Gastrocnemius medialis (tissue), 4 donors: ENCODE data around the gene VWA3B. TPM values are rescaled to one million over a fixed set of nuclear protein-coding genes. Genes with fewer than 3 reads are reported as not detected.

ENCODE experiments used
- ATAC-seq, 2 donors: fragments of 150-250 bp; one replicate each; pipeline ENCODE4 v1.9.1; 2016
- DNase-seq, 2 donors: peaks; one replicate each; pipeline ENCODE4 v3.0.0-alpha.2; 2019
- H3K27ac ChIP-seq, 4 donors: fragments of 200-600 bp; sonication (generic); 1 replicate in 1 of 4; 2 replicates in 3 of 4; pipeline ENCODE4 v1.5.1; 2016 to 2018; ENCODE audit warnings: mild to moderate bottlenecking in 2 of 4, moderate library complexity in 1 of 4
- H3K27me3 ChIP-seq, 3 donors: fragments of 200-600 bp; sonication (generic) in 2 of 3; 1 replicate in 1 of 3; 2 replicates in 2 of 3; pipeline versions ENCODE4 v1.5.1 to v1.6.0; 2016 to 2019; ENCODE audit warnings: mild to moderate bottlenecking in 1 of 3, moderate library complexity in 1 of 3
- H3K36me3 ChIP-seq, 2 donors: fragments of 200-600 bp; sonication (generic) in 1 of 2; one replicate each; pipeline ENCODE4 v1.5.1; 2017 to 2018
- H3K4me1 ChIP-seq, 2 donors: fragments of 200-600 bp; sonication (generic) in 1 of 2; one replicate each; pipeline ENCODE4 v1.5.1; 2016 to 2017; ENCODE audit warnings: mild to moderate bottlenecking in 2 of 2
- H3K4me3 ChIP-seq, 4 donors: fragments of 200-600 bp; sonication (generic) in 3 of 4; 1 replicate in 1 of 4; 2 replicates in 3 of 4; pipeline ENCODE4 v1.5.1; 2016 to 2019; ENCODE audit warnings: mild to moderate bottlenecking in 2 of 4
- H3K9me3 ChIP-seq, 3 donors: fragments of 200-600 bp; sonication (generic) in 2 of 3; 1 replicate in 1 of 3; 2 replicates in 2 of 3; pipeline ENCODE4 v1.5.1; 2016 to 2019
- POLR2A ChIP-seq, 2 donors: fragments of 450-650 bp; IDR thresholded peaks; one replicate each; pipeline ENCODE4 v1.6.1; 2017; ENCODE audit warnings: antibody characterized with exemption in 2 of 2, mild to moderate bottlenecking in 2 of 2, moderate library complexity in 2 of 2
- in situ Hi-C, 4 donors: fragments of 200-750 bp; cut with MboI; loops; one replicate each; pipeline versions ENCODE4 v1.15.0 to v1.8.0; 2017; ENCODE audit warnings: low sequenced_read_pairs in 4 of 4
- intact Hi-C: fragments of 100-400 bp; cut with DNase I; formaldehyde crosslinking; loops from one replicate; pipeline ENCODE4 v1.15.1; 2023; ENCODE audit warnings: low total_unique reads
- total RNA-seq, 4 donors: library from RNA; depleted of rRNA; stranded (reverse); fragments of >200 nt; gene quantifications; one replicate each; pipeline versions ENCODE4 v1.1.0 to v1.2.3, GENCODE V29; 2016
- TF ChIP-seq, protein P1 (sequence below), 5 experiments: fragments of 450-650 bp in 3 of 5; fragments of 200-600 bp in 2 of 5; sonication (generic) in 2 of 5; IDR thresholded peaks in 4 of 5; conservative IDR thresholded peaks in 1 of 5; 1 replicate in 4 of 5; 2 replicates in 1 of 5; pipeline ENCODE4 v1.5.1; 2016 to 2019; ENCODE audit warnings: antibody characterized with exemption in 5 of 5, mild to moderate bottlenecking in 3 of 5, moderate library complexity in 3 of 5

VWA3B gene
- total RNA-seq, 4 donors from 2014 or later, result not detected

DNA sequence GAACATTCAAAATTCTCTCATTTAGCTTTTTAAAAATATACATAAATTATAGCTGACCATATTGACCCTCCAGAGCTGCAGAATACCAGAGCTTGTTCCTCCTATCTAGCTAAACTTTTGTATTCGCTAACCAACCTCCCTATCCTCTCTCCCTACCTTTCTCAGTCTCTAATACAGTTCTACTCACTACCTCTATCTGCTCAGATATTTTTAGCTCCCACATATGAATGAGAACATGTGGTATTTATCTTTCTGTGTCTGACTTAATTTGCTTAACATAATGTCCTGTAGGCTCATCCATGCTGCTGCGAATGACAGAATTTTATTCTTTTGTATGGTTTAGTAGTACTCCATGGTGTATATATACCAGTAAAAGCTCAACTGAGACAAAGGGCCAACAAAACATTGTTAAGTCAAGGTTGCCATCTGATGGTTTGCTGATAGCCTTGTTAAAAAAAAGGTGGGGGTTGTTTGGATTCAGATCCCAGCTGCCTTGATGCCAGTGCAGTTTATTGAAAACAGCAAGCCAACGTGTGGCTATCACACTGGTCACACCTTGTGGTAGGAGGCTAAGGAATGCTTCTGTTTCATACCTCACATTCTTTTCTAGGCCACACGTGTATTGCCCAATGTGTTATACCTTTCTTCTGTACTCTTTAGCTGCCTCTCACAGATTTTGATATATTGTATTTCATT is 101.5 kb downstream of the VWA3B start:
- intact Hi-C loops, result loop anchor here (1.0 kb wide), 1 partner anchor 381 kb away; no protein-coding TSS in a partner anchor
- Histone ChIP-seq H3K4me1 (peaks cover 3 to 8% of the 10 kb centered on the region in 2 donors), H3K27me3 (no peaks in the 10 kb centered on the region), H3K36me3 (no peaks in the 10 kb centered on the region), H3K27ac (no peak overlapping the region), H3K4me3 (no peak overlapping the region), H3K9me3 (no peaks in the 10 kb centered on the region)
- no peak for DNase-seq
- TF ChIP-seq, protein P1, sequence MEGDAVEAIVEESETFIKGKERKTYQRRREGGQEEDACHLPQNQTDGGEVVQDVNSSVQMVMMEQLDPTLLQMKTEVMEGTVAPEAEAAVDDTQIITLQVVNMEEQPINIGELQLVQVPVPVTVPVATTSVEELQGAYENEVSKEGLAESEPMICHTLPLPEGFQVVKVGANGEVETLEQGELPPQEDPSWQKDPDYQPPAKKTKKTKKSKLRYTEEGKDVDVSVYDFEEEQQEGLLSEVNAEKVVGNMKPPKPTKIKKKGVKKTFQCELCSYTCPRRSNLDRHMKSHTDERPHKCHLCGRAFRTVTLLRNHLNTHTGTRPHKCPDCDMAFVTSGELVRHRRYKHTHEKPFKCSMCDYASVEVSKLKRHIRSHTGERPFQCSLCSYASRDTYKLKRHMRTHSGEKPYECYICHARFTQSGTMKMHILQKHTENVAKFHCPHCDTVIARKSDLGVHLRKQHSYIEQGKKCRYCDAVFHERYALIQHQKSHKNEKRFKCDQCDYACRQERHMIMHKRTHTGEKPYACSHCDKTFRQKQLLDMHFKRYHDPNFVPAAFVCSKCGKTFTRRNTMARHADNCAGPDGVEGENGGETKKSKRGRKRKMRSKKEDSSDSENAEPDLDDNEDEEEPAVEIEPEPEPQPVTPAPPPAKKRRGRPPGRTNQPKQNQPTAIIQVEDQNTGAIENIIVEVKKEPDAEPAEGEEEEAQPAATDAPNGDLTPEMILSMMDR (IDR thresholded peaks at IDR 0.05 in 4 of 5, conservative IDR thresholded peaks at IDR 0.05 in 1 of 5), result peak in 1 of 5 experiments; percentile 10
- no peak for TF ChIP-seq POLR2A (IDR thresholded peaks at IDR 0.05)
- ATAC-seq, result peak; percentile 39 to 44
- in situ Hi-C loops, result loop anchor here in 2 of 4 donors (25.0 kb wide), 1 partner anchor 376 kb away; no protein-coding TSS in a partner anchor

DNA sequence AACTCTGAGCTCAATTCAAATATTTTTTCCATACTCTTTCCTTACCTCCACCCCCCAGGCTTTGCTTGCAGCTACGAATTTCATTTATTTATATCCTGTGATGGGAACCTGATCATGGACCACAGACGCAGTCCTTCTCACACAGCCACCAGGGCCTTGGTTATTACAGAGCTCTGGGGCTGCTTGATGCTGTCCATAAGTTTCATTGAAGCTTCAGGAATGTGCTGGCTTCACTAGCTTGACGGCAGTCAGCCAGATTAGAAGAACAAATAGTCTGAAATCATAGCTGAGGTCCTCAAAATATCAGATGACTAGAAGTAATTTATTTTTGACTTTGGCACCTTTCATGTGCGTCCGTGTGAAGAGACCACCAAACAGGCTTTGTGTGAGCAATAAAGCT is 104.9 kb downstream of the VWA3B start:
- DNase-seq, result no peak
- intact Hi-C loops (no loop called here), in situ Hi-C loops (loop anchor here in 2 of 4 donors (25.0 kb wide), 1 partner anchor 380 kb away; no protein-coding TSS in a partner anchor)
- Histone ChIP-seq H3K36me3 (no peaks in the 10 kb centered on the region), H3K4me3 (no peak overlapping the region), H3K27ac (no peak overlapping the region), H3K9me3 (no peaks in the 10 kb centered on the region), H3K27me3 (no peaks in the 10 kb centered on the region), H3K4me1 (peaks cover 3 to 8% of the 10 kb centered on the region in 2 donors)
- no peak for TF ChIP-seq POLR2A (IDR thresholded peaks at IDR 0.05)
- TF ChIP-seq, protein P1 (IDR thresholded peaks at IDR 0.05 in 4 of 5, conservative IDR thresholded peaks at IDR 0.05 in 1 of 5), result no peak
- ATAC-seq, result no peak

GRCh38 chr2:98201576-98201975 is 114.6 kb downstream of the VWA3B start:
- Histone ChIP-seq H3K36me3 (no peaks in the 10 kb centered on the region), H3K27ac (no peak overlapping the region), H3K9me3 (no peaks in the 10 kb centered on the region), H3K27me3 (no peaks in the 10 kb centered on the region), H3K4me1 (no peaks in the 10 kb centered on the region), H3K4me3 (no peak overlapping the region)
- no peak for DNase-seq
- no peak for ATAC-seq
- TF ChIP-seq, protein P1 (IDR thresholded peaks at IDR 0.05 in 4 of 5, conservative IDR thresholded peaks at IDR 0.05 in 1 of 5), result no peak
- TF ChIP-seq POLR2A (IDR thresholded peaks at IDR 0.05), result no peak
- in situ Hi-C loops, result no loop called here
- intact Hi-C loops, result no loop called here

- TF ChIP-seq POLR2A (IDR thresholded peaks at IDR 0.05), result no peak
- TF ChIP-seq, protein P1 (IDR thresholded peaks at IDR 0.05 in 4 of 5, conservative IDR thresholded peaks at IDR 0.05 in 1 of 5), result no peak
- no peak for DNase-seq
- intact Hi-C loops, result no loop called here
- Histone ChIP-seq H3K27me3 (no peaks in the 10 kb centered on the region), H3K4me1 (no peaks in the 10 kb centered on the region), H3K27ac (no peak overlapping the region), H3K36me3 (no peaks in the 10 kb centered on the region), H3K9me3 (no peaks in the 10 kb centered on the region), H3K4me3 (no peak overlapping the region)
- no peak for ATAC-seq
- in situ Hi-C loops, result no loop called here
Observed at GRCh38 chr2:98205889-98206288, 118.9 kb downstream of the VWA3B start.
